Skeletal muscle tissue (tissue), 4 donors: ENCODE data around the gene CEND1. TPM values are rescaled to one million over a fixed set of nuclear protein-coding genes. Genes with fewer than 3 reads are reported as not detected.
A peak's percentile ranks its signal among the peaks of the same experiment; 100 is the strongest.

Source experiments
- H3K27ac ChIP-seq: one replicate; pipeline ENCODE4 v1.7.0; 2013; ENCODE audit warnings: mild to moderate bottlenecking, low read depth, low read length, inconsistent platforms
- H3K27me3 ChIP-seq, 3 donors: one replicate each; pipeline ENCODE4 v1.7.0; 2013; ENCODE audit warnings: low read length in 3 of 3; ENCODE audit not compliant: control insufficient read depth in 3 of 3, insufficient read depth in 3 of 3
- H3K36me3 ChIP-seq, 3 donors: one replicate each; pipeline ENCODE4 v1.7.0; 2013; ENCODE audit warnings: low read length in 3 of 3; ENCODE audit not compliant: control insufficient read depth in 3 of 3, insufficient read depth in 3 of 3
- H3K4me1 ChIP-seq, 3 donors: one replicate each; pipeline ENCODE4 v1.7.0; 2013; ENCODE audit warnings: low read length in 3 of 3, mild to moderate bottlenecking in 3 of 3; ENCODE audit not compliant: control insufficient read depth in 3 of 3, insufficient read depth in 3 of 3
- H3K4me3 ChIP-seq, 3 donors: one replicate each; pipeline ENCODE4 v1.7.0; 2013; ENCODE audit warnings: low read length in 3 of 3
- H3K9ac ChIP-seq, 3 donors: one replicate each; pipeline ENCODE4 v1.7.0; 2013; ENCODE audit warnings: low read length in 3 of 3, mild to moderate bottlenecking in 3 of 3, moderate library complexity in 2 of 3, low read depth in 1 of 3
- H3K9me3 ChIP-seq, 3 donors: one replicate each; pipeline ENCODE4 v1.7.0; 2013; ENCODE audit warnings: low read length in 3 of 3; ENCODE audit not compliant: control insufficient read depth in 3 of 3
- total RNA-seq: library from RNA; depleted of rRNA; stranded (reverse); fragments of >200 nt; gene quantifications from one replicate; pipeline ENCODE4 v1.2.3, GENCODE V29; 2014
- donor health status: Osteomylitis.

Gene CEND1
- total RNA-seq, 1 donor from 2014 or later: not detected

- Histone ChIP-seq H3K27me3 (no peaks in the 10 kb centered on the region), H3K4me3 (no peak overlapping the region), H3K9me3 (no peaks in the 10 kb centered on the region), H3K9ac (no peak overlapping the region), H3K4me1 (peaks cover 36 to 42% (median 37%) of the 10 kb centered on the region in 3 donors), H3K36me3 (peaks cover 8 to 10% (median 10%) of the 10 kb centered on the region in 3 donors), H3K27ac (no peak overlapping the region)
Observed at GRCh38 chr11:778976-779954, 10.6 kb downstream of the CEND1 start.

GRCh38 chr11:777288-778255 lies 12.3 kb downstream of the CEND1 start, which contains the start of gene GATD1:
Gene GATD1, minus strand, starts transcription at chr11:777487. Its CDS starts 25 bp downstream, at chr11:777462.
- H3K9me3 ChIP-seq: no peaks in the 10 kb centered on the region

GRCh38 chr11:776561-777287 lies 13.2 kb downstream of the CEND1 start:
- peak overlapping the region; percentile 75 to 87 (median 86) for H3K4me3 ChIP-seq
- H3K27ac ChIP-seq: no peak overlapping the region
- H3K36me3 ChIP-seq: peaks cover 10 to 22% (median 10%) of the 10 kb centered on the region in 3 donors
- H3K9ac ChIP-seq: peak overlapping the region; percentile 82 to 90 (median 83)
- H3K27me3 ChIP-seq: no peaks in the 10 kb centered on the region
- H3K4me1 ChIP-seq: peaks cover 20 to 27% (median 23%) of the 10 kb centered on the region in 3 donors
- H3K9me3 ChIP-seq: no peaks in the 10 kb centered on the region

More at GRCh38 chr11:777288-778255, 12.3 kb downstream of the CEND1 start, which contains the start of gene GATD1:
- Histone ChIP-seq H3K4me3 (peak within 1 kb of the TSS; percentile 75 to 87 (median 86)), H3K27ac (peak within 1 kb of the TSS; percentile 25), H3K27me3 (no peaks in the 10 kb centered on the region), H3K4me1 (peaks cover 22 to 31% (median 24%) of the 10 kb centered on the region in 3 donors), H3K9ac (peak within 1 kb of the TSS; percentile 82 to 90 (median 83)), H3K36me3 (peaks cover 10 to 18% (median 10%) of the 10 kb centered on the region in 3 donors)

GRCh38 chr11:776263-776560 lies 13.7 kb downstream of the CEND1 start:
- Histone ChIP-seq H3K9me3 (no peaks in the 10 kb centered on the region), H3K4me3 (peak overlapping the region; percentile 75 to 86 (median 78)), H3K27ac (no peak overlapping the region), H3K4me1 (peaks cover 20 to 27% (median 23%) of the 10 kb centered on the region in 3 donors), H3K27me3 (no peaks in the 10 kb centered on the region), H3K9ac (peak overlapping the region; percentile 68 to 85 (median 83)), H3K36me3 (peaks cover 13 to 25% (median 13%) of the 10 kb centered on the region in 3 donors)

- peaks cover 20 to 27% (median 23%) of the 10 kb centered on the region in 3 donors for H3K4me1 ChIP-seq
- H3K9ac ChIP-seq: peak overlapping the region in 1 of 3 donors; percentile 25
- no peak overlapping the region for H3K27ac ChIP-seq
- no peak overlapping the region for H3K4me3 ChIP-seq
- no peaks in the 10 kb centered on the region for H3K27me3 ChIP-seq
- peaks cover 16 to 32% (median 20%) of the 10 kb centered on the region in 3 donors for H3K36me3 ChIP-seq
- no peaks in the 10 kb centered on the region for H3K9me3 ChIP-seq
Observed at GRCh38 chr11:774873-775592, 14.9 kb downstream of the CEND1 start.

GRCh38 chr11:773830-774229 lies 16.1 kb downstream of the CEND1 start:
- Histone ChIP-seq H3K27me3 (no peaks in the 10 kb centered on the region), H3K9me3 (no peaks in the 10 kb centered on the region), H3K36me3 (peaks cover 14 to 30% (median 18%) of the 10 kb centered on the region in 3 donors), H3K4me3 (no peak overlapping the region), H3K9ac (no peak overlapping the region), H3K27ac (no peak overlapping the region), H3K4me1 (peaks cover 20 to 27% (median 21%) of the 10 kb centered on the region in 3 donors)

- no peaks in the 10 kb centered on the region for H3K27me3 ChIP-seq
- peaks cover 20 to 25% (median 21%) of the 10 kb centered on the region in 3 donors for H3K4me1 ChIP-seq
- no peak overlapping the region for H3K27ac ChIP-seq
- no peak overlapping the region for H3K9ac ChIP-seq
- no peak overlapping the region for H3K4me3 ChIP-seq
- H3K36me3 ChIP-seq: peaks cover 13 to 30% (median 18%) of the 10 kb centered on the region in 3 donors
- H3K9me3 ChIP-seq: no peaks in the 10 kb centered on the region
Observed at GRCh38 chr11:773425-773824, 16.5 kb downstream of the CEND1 start.

GRCh38 chr11:772429-773390 lies 17.2 kb downstream of the CEND1 start:
- H3K27ac ChIP-seq: no peak overlapping the region
- H3K4me3 ChIP-seq: no peak overlapping the region
- no peaks in the 10 kb centered on the region for H3K27me3 ChIP-seq
- peaks cover 14 to 20% (median 15%) of the 10 kb centered on the region in 3 donors for H3K4me1 ChIP-seq
- peaks cover 13 to 30% (median 18%) of the 10 kb centered on the region in 3 donors for H3K36me3 ChIP-seq
- H3K9me3 ChIP-seq: no peaks in the 10 kb centered on the region
- H3K9ac ChIP-seq: peak overlapping the region in 1 of 3 donors; percentile 16
